HG03139 (cell line): ENCODE data around the gene CSNK1A1.
"Not testable (repeated sequence)": the region's sequence is repeated elsewhere in the genome, so short reads cannot be mapped to it uniquely, and the experiment has no call there.

ENCODE experiments used
- ATAC-seq: cut with Tn5 transposase; IDR thresholded peaks from one replicate; pipeline ENCODE4 v1.9.1; 2021; ENCODE audit not compliant: unreplicated experiment

The CSNK1A1 gene

DNA sequence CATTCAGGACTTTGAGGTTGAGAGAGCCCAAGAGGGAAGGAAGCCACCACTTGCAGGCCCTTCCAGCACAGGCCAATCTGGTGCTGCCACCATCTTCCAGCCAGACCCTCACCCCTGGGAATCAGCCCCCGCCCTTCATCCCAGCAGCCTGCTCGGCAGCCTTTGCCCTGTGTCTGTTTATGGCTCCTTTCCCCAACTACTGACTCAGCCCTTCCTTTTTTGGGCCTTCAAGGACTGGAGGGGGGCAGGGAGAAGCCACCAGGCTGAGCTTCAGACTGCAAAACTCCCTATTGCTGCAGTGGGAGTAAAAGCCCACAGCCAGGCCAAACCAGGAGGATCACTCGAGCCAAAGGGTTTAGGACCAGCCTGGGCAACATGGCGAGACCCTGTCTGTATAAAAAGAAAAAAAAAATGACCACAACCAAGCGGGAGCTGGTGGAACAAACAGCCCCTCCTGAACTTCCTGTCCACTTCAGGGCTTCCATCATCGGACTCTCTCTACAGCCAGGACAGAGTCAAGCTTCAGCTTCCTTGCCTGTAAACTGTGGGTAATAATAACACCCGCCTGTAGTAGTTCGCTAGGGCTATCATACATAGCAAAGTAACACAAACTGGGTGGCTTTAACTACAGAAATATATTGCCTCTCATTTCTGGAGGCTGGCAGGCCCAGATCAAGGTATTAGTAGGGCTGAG, 86.3 kb downstream of the CSNK1A1 start:
- ATAC-seq, result no peak

DNA sequence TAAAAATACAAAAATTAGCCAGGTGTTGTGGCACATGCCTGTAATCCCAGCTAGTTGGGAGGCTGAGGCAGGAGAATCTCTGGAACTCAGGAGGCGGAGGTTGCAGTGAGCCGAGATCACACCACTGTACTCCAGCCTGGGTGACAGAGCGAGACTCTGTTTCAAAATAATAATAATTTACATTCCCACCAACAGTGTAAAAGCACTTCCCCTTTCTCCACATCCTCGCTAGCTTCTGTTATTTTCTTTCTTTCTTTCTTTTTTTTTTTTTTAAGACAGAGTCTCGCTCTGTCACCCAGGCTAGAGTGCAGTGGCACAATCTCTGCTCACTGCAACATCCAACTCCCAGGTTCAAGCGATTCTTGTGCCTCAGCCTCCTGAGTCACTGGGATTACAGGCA, 89.3 kb downstream of the CSNK1A1 start:
- ATAC-seq, result not testable (repeated sequence)

DNA sequence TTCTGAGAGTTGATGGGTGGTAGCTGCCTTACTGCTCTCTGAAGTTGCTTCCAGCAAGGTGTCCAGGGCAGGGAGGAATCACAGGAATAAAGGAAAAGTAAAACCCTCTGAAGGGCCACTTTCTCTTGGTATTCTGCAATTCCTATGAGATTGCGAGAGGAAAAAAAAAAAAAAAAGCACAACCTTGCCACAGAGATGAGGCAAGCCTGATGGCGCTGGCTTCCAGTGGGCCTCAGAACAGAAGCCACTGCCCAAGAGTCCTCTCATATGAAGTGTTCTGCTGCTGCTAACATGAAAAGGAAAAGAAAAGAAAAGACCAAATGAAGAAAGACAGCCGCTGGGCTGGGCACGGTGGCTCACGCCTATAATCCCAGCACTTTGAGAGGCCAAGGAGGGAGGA, 91.3 kb downstream of the CSNK1A1 start:
- ATAC-seq, result no peak

DNA sequence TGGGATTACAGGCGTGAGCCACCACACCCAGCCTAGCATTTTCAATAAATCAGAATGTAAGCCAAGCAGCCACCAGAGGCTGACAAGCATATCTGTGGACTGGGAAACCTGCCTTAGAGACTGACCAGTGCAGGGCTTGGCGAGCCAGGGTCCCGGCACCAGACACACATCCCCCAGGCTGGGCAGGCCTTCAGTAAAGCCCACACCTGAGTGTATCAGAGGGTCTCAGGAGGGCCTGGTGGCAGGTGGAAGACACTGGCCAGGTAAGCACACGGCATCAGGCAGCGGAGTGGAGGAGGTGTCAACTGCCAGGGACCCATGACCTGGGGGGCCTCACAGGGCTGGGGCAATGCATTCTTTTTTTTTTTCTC, 93.9 kb downstream of the CSNK1A1 start:
- no peak for ATAC-seq

DNA sequence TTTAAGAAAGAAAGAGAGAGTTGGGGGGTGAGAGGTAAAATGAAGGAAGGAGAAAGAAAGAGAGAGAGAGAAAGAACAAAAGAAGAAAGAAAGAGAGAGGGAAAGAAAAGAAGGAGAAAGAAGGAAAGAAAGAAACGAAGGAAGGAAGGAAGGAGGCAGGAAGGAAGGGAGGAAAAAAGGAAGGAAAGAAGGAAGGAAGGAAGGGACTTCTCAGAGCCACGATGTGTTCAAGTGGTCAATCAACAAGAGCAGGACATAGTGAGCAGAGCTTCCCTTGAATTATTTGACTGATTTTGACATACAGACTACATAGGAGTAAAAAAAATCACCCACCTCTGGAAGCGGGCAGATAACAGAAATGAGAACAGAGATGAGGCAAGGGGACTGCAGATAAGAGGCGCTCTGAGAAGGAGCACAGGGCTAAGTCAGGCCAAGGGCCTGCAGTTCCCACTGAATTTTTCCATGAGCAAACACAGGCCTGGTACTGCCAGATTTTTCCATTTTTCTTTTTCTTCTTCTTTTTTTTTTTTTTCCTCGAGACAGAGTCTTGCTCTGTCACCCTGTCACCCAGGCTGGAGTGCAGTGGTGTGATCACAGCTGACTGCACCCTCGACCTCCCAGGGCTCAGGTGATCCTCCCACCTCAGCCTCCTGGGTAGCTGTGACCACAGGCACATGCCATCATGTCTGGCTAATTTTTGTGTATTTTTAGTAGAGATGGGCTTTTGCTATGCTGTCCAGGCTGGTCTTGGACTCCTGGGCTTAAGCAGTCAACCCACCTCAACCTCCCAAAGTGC, 94.4 kb downstream of the CSNK1A1 start:
- no peak for ATAC-seq

DNA sequence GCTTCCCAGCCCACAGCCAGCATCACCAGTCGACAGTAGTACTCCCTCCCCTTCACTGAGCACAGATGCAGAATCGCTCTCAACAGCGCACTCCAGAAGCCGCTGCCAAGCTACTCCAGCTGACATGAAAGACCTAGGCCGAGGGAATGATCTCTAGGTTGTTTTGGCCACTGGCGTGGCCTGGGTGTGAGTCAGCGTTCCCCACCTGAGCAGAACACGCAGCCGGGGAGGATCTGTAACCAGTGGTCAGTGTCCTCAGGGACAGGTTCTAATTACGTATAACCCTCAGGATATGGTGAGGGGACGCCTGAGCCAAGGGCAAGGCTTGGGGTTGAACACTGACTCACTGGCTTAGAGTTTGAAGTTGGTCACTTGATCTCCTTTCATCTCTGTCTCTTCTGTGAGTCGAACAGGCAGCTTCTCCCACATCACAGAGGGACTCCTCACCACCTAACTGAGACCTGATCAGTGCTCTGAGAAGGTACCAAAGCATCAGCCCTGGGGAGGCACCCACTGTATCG, 95.3 kb downstream of the CSNK1A1 start:
- ATAC-seq, result no peak

DNA sequence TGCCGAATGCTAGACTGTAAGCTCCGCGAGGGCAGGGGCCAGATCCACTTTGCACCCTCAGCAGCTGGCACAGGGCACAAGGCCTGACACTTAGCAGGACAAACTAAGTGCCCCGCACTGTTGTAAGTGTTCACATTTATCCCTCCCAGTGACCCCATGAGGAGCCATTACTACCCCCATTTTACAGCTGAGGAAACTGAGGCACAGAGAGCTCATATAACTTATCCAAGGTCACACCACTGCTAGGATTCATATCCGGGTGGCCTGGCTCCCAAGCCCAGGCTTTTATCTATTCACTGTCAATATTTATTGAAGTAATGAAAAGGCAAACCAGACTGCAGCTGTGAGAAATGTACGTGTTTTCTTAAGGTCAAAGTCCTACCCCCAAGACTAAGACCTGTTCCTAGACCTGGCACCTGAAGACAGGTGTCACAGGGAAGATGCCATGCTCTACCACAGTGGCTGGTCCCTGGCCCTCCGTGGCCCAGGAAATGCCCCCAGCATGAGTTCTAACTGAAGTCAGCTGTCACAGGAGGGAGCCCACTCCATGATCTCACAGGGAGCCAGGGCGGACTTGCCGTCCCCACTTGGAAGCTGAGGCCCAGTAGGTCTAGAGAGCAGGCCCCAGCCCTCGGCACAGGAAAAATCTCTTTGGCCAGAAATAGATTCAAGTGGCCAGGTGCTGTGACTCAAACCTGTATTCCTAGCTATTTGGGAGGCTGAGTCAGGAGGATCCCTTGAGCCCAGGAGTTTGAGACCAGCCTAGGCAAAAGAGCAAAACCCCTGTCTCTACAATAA, 97.4 kb downstream of the CSNK1A1 start:
- ATAC-seq, result no peak

DNA sequence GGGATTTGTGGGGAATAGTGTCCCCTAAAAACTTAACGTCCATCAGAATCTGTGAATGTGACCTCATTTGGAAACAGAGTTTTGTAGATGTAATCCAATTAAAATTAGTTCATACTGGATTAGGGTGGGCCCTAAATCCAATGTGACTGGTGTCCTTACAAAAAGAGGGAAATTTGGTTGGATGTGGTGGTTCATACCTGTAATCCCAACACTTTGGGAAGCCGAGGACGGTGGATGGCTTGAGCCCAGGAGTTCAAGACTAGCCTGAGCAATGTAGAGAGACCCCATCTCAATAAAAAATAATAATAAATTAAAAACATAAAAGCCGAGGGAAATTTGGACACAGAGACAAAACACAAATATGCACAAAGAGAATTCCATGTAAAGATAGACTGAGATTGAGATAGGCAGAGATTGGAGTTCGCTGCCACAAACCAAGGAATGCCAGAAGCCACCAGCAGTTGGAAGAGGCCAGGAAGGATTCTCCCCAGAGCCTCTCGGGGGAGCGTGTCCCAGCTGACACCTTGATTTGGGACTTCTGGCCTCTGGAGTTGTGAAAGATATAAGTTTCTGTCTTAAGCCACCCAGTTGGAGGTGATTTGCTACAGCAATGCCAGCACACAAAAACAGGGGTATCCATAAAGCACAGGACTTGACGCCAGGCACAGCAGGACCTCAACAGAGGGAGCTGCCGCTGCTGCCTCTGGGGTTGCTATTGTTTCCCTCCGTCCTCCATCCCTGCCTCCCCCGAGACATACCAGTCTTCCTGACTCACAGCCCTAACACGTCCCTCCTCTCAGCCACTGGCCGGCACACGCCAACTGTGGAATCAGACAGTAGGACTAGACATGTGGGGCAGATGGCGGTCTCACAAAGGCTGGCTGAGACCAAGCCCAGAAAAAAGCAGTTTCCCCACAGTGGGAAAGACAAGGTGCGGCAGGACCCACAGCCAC, 98.3 kb downstream of the CSNK1A1 start:
- no peak for ATAC-seq

DNA sequence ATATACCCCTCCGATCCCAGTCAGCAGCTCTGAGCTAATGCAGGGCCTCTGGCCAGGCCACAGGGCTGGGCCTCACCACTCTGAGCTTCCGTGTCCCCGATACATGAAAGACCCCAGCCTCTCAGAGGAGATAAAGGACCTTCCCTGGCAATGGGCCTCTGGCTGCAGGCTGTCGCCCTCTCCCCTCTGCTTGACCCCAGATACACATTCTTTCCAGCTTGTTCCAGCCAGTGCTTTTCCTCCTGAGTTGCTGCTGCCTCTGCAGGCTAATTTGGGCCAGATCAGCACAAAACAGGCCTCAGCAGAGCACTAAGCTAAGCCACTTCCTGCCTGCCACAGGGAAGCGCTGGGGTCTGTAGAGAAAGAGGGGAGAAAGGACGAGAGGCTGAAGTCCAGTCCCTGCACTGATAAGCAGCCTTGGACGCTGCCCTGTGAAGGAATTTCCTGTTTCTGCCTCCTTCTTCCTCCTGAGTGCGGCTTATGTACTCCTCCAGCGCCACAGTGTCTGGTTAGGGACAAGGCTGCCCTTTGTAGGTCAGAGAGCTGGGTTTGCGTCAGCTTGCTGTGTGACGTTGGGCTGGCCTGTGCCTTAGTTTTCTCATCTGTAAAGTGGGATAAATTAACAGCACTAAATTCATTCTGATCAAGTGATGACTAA, 99.1 kb downstream of the CSNK1A1 start:
- ATAC-seq, result no peak

DNA sequence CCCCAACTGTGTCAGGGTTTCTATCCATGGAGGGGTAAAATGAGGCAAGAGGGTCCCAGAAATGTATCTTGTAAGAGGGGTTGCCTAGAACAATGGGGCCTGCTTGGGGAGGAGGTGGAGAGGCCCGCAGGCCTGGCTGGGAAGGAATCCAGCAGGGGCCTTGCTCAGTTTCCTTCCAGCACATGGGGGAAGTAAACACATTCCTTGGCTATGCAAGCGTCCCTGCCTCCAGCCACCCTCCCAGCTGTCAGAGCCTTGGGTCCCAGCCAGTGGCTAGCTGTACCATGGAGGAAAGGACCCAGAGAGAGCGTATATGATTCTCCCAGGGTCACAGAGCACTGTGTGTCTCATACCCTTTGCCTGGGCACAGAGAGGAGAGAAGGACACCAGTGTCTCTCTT, 101.0 kb downstream of the CSNK1A1 start:
- no peak for ATAC-seq

DNA sequence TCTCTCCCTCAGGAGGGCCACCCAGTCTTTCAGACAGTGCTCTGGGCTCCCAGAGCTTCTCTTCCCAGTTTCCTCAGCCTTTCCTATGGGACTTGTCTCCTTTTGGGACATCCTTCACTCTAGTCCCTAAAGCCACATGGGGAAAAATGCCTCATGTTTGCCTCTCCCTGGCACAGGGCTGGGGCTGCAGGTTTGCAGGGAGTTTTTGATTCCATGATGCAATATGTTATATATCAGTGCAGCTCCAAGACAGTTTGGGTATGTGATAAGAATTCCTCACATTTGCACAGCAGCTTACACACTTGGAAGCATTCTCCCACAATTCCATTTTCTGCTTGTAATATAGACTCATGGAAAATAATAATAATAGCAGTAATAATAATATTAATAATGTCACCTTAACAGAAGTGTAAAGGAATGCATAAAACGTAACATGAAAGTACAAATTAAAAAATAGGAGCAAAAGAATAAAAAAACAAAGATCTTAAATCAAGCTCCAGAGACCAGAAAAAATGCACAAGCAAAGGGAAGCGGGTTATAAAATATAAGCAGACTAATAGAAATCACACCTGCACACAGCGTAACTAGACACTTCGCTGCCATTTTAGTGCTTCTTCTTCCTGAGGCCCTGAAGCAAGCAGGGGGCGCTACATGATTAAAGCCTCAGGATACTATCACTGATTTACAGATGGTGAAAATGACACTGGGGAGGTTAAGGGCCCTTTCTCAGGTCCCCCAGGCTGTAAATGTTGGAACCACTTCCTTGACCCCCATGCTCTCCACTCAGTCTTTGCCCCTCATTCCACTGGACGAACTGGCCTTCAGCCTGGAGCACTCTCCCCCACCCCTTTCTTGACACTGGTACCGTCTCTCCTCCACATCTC, 102.2 kb downstream of the CSNK1A1 start:
- ATAC-seq, result no peak

DNA sequence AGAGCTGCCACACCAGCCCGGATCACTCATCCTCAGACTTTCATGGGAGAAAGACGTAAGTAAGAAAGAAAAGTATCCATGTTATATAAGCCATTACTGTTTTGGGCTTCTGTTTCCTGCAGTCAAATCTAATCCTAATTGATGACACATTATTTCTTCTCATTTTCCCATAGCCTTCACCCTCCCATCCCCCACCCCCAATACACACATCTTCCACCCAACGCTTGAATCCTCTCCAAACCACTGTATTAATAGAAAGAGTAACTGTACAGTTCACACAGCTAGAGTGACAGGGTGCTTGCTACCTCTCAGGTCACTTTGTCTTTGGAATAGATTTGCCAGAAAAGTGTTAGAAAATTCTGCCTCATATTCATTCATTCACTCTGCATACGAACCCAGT, 102.8 kb downstream of the CSNK1A1 start:
- ATAC-seq, result no peak

DNA sequence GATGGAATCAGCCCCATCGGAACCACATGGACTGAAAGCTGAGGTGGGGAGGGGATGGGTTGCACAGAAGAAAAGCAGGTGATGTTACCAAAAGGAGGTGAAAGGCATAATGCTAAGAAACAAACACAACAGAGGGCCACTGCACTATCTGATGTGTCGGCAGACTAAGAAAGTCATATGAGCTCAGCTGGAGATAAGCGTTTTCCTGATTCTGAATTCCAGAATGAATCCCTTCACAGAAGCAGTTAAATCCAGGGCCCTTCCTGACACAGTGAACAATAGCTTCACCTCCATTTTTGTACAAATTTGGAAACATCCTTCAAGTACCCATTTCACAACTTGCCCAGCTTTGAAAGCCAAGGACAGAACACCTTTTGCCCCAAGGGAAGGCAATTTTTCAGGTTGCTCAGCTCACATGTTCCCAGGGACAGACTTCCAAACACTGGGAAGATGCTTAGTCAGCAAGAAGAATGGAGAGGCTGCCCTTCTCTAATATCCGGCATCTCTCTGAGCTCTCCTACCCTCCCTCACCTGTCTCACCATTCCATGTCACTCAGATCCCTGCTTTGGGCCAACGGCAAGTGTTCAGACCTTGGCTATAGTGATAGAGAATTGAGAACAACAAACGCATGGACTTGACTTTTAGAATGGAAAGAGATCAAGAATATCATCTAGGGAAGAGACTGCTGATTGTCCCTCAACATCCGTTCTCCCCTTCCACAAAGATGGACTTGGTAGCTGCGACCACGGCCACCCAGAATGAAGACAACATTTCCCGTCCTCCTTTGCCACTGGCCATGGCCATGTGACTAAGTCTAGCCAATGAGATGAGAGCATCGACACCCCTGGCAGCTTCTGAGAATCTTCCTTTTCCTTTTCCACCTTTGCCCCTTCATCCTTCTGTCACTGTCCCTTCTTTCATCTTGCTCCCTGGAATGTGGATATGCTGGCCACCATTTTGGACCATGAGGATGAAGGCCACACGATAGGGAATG, 103.6 kb downstream of the CSNK1A1 start:
- ATAC-seq, result no peak

DNA sequence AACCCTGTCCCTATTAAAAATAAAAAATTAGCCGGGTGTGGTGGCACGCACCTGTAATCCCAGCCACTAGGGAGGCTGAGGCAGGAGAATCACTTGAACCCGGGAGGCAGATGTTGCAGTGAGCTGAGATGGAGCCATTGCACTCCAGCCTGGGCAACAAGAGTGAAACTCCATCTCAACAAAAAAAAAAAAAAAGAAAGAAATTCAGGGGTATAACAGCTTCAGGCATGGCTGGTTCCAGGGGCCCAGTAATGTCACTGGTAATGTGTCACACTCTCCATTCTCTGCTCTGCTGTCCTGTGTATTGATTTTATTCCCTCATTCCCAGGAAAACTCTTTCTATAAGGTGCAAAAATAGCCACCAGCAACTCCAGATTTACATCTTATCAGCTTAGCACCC, 104.4 kb downstream of the CSNK1A1 start:
- not testable (repeated sequence) for ATAC-seq

DNA sequence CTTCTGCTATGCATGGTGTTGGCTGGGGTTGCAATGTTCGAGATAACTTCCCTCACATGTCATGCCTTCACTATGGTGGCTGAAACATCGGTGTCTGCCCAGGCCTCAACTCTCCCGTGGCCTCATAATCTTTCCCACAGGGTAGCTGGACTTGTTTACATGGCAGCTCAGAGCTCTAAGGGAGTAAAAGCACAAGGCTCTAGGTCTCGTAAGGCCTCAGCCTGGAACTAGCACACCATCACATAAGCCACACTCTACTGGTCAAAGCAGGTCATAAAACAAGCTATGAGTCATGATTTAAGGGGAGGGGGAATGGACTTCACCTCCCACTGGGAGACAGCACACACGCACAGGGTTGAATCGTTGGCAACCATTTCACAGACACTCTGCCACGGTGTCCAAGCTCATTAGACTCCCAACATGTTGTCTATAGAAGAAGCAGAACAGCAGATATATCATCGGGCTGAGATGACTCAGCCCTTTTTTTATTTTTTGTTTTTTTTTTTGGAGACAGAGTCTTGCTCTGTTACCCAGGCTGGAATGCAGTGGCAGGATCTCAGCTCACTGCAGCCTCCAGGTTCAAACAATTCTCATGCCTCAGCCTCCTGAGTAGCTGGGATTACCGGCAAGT, 105.4 kb downstream of the CSNK1A1 start:
- no peak for ATAC-seq

DNA sequence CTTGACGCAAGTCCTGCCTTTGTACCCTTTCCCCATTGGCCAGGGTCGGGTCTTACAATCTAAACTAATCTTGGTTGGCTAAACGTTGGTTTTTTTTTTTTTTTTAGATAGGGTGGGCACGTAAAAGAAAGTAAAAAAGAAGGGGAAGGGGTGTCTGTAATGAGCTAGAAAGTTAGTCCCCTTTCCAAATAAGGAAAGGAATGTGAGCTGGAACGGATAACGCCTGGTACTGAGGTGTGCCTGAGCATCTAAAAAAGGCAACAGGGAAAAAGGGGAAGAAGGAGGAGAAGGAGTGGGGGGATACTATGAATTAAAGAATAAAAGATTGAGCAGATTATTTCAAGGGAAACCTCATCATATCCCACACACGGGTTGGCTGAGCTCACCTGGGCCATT, 105.9 kb downstream of the CSNK1A1 start:
- ATAC-seq, result no peak

DNA sequence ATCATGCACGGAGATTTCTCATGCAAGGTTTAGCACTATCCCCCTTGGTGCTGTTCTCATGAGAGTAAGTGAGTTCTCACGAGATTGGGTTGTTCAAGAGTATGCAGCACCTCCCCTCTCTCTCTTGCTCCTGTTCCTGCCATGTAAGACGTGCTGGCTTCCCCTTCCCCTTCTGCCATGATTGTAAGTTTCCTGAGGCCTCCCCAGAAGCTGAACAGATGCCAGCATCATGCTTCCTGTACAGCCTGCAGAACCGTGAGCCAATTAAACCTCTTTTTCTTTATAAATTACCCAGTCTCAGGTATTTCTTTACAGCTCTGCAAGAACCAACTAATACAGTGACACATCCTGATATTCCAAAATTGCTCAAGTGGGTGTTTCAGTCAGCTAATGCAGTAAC, 106.8 kb downstream of the CSNK1A1 start:
- not testable (repeated sequence) for ATAC-seq
